Activated naive CD8-positive, alpha-beta T cell treated with anti-CD3 and anti-CD28 coated beads, Interleukin-2, amount 50 U/mL, for 24 hours (primary cell): ENCODE data around the gene FBXW8.
"Not testable (repeated sequence)": the region's sequence is repeated elsewhere in the genome, so short reads cannot be mapped to it uniquely, and the experiment has no call there.

ENCODE experiments used
- ATAC-seq: fragments of 150-1000 bp; cut with Tn5 transposase; one replicate; pipeline ENCODE4 v1.10.0; 2021
- DNase-seq: peaks from one replicate; pipeline ENCODE4 v3.0.0; 2021
- H3K27ac Mint-ChIP-seq: one replicate; pipeline ENCODE4 v1.8.0; 2021; ENCODE audit warnings: mild to moderate bottlenecking, mixed read lengths
- H3K27me3 Mint-ChIP-seq: one replicate; pipeline ENCODE4 v1.8.0; 2021; ENCODE audit warnings: mixed read lengths
- H3K36me3 Mint-ChIP-seq: one replicate; pipeline ENCODE4 v1.8.0; 2021; ENCODE audit warnings: low read depth, mixed read lengths
- H3K4me1 Mint-ChIP-seq: one replicate; pipeline ENCODE4 v1.8.0; 2021; ENCODE audit warnings: mixed read lengths
- H3K4me3 Mint-ChIP-seq: one replicate; pipeline ENCODE4 v1.8.0; 2021; ENCODE audit warnings: mild to moderate bottlenecking, moderate library complexity, mixed read lengths
- H3K9me3 Mint-ChIP-seq: one replicate; pipeline ENCODE4 v1.8.0; 2021; ENCODE audit warnings: mixed read lengths

The FBXW8 gene

DNA sequence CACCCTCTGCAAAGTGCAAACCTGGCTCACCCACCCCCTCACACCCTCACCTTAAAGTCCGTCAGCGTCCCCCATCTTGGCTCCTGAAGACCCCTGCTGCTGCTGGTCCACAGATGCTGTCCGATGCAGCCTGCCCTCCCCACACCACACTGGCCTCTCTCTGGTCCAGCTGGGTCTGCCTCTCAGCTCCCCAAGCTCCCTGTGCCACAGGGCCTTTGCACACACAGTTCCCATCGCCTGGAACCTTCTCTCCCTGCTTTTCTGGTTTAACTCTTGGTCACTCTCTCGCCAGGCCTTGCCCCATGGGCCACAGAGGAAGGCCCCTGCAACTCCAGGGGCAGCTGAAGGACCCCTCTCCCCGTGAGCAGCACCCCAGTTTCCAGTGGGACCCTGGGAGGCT is 143.5 kb downstream of the FBXW8 start:
- H3K27ac Mint-ChIP-seq, result no peak overlapping the region

GRCh38 chr12:117057626-117058025 is 146.9 kb downstream of the FBXW8 start:
- H3K27me3 Mint-ChIP-seq, ATAC-seq, H3K9me3 Mint-ChIP-seq, H3K4me3 Mint-ChIP-seq, H3K4me1 Mint-ChIP-seq, DNase-seq, H3K27ac Mint-ChIP-seq, H3K36me3 Mint-ChIP-seq: not testable (repeated sequence)

More for the DNA sequence above, 143.5 kb downstream of the FBXW8 start:
- Mint-ChIP-seq H3K9me3 (no peaks in the 10 kb centered on the region), H3K4me1 (no peaks in the 10 kb centered on the region), H3K36me3 (peaks cover 3% of the 10 kb centered on the region), H3K27me3 (no peaks in the 10 kb centered on the region), H3K4me3 (no peak overlapping the region)
- no peak for DNase-seq
- no peak for ATAC-seq

DNA sequence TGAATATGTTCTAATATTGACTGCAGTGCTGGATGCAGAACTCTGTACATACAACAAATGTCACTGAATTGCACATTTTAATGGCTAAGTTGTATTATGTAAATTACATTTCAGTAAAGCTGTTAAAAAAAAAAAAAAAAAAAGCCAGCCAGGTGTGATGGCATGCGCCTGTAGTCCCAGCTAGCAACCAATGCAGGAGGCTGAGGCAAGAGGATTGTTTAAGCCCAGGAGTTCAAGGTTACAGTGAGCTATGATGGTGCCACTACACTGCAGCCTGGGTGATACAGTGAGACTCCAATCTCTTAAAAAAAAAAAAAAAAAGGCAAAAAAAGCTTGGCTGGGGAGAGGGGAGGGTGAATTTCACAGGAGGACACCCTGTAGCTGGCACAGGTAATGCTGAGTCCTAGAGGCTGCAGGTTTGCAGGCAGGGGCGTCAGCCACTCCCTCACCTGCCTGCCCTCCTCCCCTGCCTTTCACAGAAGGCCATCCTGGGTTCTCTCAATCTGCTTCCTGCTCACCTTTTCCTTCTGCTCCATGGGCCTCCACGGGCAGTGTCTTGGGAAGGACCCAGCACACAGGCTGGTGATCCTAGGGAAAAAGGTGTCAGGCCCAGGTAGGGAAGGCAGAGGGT is 147.8 kb downstream of the FBXW8 start:
- ATAC-seq, result no peak

DNA sequence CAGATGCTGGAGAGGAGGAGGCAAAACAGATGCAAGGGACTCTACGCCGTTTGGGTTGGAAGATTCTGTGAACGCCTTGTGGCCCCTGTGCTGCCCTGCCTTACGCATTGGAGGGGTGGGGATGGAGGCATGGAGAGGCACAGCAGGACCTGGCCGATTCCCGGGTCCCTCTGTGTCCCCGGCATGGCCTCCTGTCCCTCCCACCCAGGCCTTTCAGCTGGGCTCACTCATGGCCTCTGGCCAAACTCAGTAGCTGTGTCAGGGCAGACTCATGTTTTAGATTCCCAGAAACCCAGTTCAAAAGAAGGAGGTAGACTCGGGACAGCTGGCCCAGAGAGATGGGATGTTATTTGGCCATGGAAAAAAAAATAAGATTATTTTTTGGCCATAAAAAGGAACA is 148.4 kb downstream of the FBXW8 start:
- Mint-ChIP-seq H3K36me3 (peaks cover 3% of the 10 kb centered on the region), H3K4me3 (no peak overlapping the region), H3K27me3 (no peaks in the 10 kb centered on the region), H3K27ac (no peak overlapping the region), H3K9me3 (no peaks in the 10 kb centered on the region), H3K4me1 (peaks cover 20% of the 10 kb centered on the region)
- DNase-seq, result no peak
- no peak for ATAC-seq

More for the DNA sequence above, 147.8 kb downstream of the FBXW8 start:
- Mint-ChIP-seq H3K4me1 (peaks cover 15% of the 10 kb centered on the region), H3K9me3 (no peaks in the 10 kb centered on the region), H3K27me3 (no peaks in the 10 kb centered on the region), H3K4me3 (no peak overlapping the region), H3K36me3 (peaks cover 3% of the 10 kb centered on the region), H3K27ac (no peak overlapping the region)
- no peak for DNase-seq

DNA sequence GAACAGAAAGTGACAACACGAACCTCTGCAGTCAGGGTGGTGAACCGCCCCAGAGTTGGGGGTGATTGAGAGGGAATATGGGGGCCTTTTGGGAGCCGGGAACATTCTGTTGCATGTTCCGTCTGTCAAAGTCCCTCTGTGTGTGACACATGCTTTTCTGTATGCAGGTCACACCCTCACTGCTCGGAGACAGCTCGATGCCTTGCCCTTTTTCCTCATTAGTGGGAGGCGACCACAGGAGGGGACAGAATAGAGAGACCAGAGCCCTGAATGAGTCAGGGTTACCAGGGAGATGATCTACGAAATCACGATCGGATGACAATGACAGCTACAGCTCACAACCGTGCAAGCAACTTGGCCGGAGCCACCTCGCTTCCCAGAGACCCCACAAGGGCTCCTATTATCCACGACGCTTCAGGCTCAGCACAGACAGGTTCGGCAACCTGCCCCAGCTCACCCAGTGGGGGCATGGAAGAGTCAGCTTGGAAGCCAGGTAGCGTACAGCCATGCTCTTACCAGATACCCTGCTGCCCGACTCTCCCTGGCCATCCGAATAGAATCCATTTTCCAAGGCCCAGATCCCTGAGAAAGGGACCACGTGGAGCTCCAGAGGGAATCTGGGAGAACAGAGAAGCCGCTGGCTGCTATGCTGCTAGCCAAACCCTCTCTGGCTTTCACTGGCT is 149.6 kb downstream of the FBXW8 start:
- Mint-ChIP-seq H3K36me3 (peaks cover 3% of the 10 kb centered on the region), H3K4me1 (peaks cover 29% of the 10 kb centered on the region), H3K27ac (no peak overlapping the region), H3K27me3 (no peaks in the 10 kb centered on the region), H3K9me3 (no peaks in the 10 kb centered on the region), H3K4me3 (no peak overlapping the region)
- no peak for DNase-seq
- no peak for ATAC-seq

DNA sequence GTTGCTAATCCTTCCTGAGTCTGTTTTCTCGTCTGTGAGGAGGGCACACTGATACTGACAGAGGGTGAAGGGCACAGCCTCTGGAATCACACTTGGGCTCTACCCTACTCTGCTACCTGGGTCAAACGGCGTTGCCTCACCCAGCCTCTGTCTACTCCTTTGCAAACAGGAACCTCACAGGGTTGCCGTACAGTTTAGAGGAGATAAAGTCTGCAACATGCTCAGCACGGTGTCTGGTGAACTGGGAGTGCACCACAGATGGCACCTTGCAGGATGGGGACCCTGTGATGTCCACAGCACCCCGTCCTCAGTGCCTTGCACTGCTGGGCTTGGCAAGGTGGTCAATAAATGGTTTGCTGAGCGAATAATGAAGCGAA is 150.2 kb downstream of the FBXW8 start:
- no peak overlapping the region for H3K27ac Mint-ChIP-seq
- peaks cover 29% of the 10 kb centered on the region for H3K4me1 Mint-ChIP-seq
- H3K4me3 Mint-ChIP-seq, result no peak overlapping the region

GRCh38 chr12:117061555-117062079 is 150.9 kb downstream of the FBXW8 start:
- DNase-seq (no peak), ATAC-seq (no peak)
- Mint-ChIP-seq H3K36me3 (no peaks in the 10 kb centered on the region), H3K9me3 (no peaks in the 10 kb centered on the region), H3K27ac (no peak overlapping the region), H3K27me3 (no peaks in the 10 kb centered on the region), H3K4me1 (peaks cover 29% of the 10 kb centered on the region), H3K4me3 (no peak overlapping the region)

More for the DNA sequence above, 150.2 kb downstream of the FBXW8 start:
- Mint-ChIP-seq H3K9me3 (no peaks in the 10 kb centered on the region), H3K27me3 (no peaks in the 10 kb centered on the region), H3K36me3 (no peaks in the 10 kb centered on the region)
- no peak for DNase-seq
- ATAC-seq, result no peak

DNA sequence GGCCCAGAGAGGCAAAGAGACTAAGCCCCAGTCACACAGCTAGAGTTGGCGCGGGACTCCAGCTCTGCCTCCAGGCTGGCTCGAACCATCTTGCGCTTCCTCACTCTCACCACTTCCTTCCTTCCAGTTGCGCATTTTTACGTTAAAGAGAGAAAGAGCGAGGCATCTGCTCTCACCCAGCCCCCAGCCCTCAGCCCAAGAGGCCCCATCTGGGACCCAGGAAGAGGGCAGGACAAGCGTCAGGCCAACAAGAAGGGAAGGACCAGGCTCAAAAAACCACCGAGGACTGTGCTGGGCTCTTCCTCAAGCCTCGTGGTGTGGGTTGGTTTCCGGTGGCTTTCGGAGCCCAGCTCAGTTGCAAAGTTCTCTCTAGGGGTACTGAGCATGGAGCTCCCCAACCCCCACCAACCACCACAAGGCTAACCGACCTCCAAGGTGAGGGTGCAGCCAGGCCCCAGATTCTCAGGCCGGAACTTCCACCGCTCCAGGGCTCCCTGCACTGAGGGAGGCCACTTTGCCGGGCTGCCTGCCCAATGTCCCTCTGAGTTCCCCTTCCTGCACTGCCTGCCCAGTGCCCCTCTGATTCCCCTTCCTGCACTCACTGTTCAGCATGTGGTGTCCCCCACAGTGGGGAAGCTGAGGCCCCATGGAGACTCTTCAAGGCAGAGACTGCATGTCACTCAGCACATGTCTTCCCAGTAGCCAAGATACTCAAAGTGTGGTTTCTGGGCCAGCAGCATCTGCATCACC is 152.6 kb downstream of the FBXW8 start:
- ATAC-seq (peak; percentile 51), DNase-seq (peak; percentile 30)
- no peaks in the 10 kb centered on the region for H3K27me3 Mint-ChIP-seq
- peak overlapping the region; percentile 46 for H3K4me3 Mint-ChIP-seq
- peak overlapping the region; percentile 88 for H3K27ac Mint-ChIP-seq
- peaks cover 29% of the 10 kb centered on the region for H3K4me1 Mint-ChIP-seq
- no peaks in the 10 kb centered on the region for H3K36me3 Mint-ChIP-seq
- no peaks in the 10 kb centered on the region for H3K9me3 Mint-ChIP-seq

DNA sequence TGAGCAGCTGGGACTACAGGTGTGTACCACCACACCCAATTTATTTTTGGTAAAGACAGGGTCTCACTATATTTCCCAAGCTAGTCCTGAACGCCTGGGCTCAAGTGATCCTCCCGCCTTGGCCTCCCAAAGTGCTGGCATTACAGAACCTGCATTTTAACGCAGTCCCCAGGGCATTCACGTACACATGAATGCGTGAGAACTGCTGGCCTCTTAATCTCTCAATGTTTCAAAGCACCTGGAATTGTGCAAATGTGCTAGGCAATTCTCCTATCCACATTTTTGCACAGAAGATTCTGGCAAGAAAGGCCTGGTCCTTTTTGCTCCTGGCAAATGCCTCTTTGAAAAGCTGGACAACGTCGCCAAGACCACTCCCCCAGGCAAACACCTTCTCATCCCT is 153.3 kb downstream of the FBXW8 start:
- Mint-ChIP-seq H3K36me3 (no peaks in the 10 kb centered on the region), H3K4me3 (no peak overlapping the region), H3K9me3 (no peaks in the 10 kb centered on the region), H3K4me1 (peaks cover 29% of the 10 kb centered on the region), H3K27ac (peak overlapping the region; percentile 88), H3K27me3 (no peaks in the 10 kb centered on the region)
- ATAC-seq (no peak), DNase-seq (no peak)

- Mint-ChIP-seq H3K27ac (peak overlapping the region; percentile 20), H3K27me3 (no peaks in the 10 kb centered on the region), H3K4me1 (peaks cover 29% of the 10 kb centered on the region), H3K9me3 (no peaks in the 10 kb centered on the region), H3K36me3 (no peaks in the 10 kb centered on the region), H3K4me3 (no peak overlapping the region)
- DNase-seq (no peak), ATAC-seq (no peak)
These were observed 153.8 kb downstream of the FBXW8 start for GRCh38 chr12:117064596-117064995.

DNA sequence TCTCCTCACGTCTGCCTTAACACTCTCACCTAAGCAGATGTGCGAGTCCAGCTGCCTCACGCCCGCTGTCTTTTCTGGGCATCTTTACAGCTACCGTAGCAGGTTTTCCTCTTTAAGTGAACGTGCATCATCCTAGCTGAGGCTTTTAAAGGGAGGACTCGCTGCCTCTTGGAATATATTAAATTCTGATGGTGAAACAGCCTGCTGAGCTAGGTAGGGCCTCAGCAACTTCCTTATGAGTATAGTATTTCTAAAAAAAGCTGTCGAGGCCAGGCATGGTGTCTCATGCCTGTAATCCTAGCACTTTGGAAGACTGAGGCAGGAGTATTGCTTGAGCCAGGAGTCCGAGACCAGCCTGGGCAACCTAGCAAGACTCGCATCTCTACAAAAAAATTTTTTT is 156.3 kb downstream of the FBXW8 start:
- DNase-seq (no peak), ATAC-seq (no peak)
- H3K4me1 Mint-ChIP-seq, result peaks cover 27% of the 10 kb centered on the region
- peaks cover 2% of the 10 kb centered on the region for H3K36me3 Mint-ChIP-seq
- H3K4me3 Mint-ChIP-seq, result no peak overlapping the region
- H3K27ac Mint-ChIP-seq, result no peak overlapping the region
- no peaks in the 10 kb centered on the region for H3K27me3 Mint-ChIP-seq
- no peaks in the 10 kb centered on the region for H3K9me3 Mint-ChIP-seq

DNA sequence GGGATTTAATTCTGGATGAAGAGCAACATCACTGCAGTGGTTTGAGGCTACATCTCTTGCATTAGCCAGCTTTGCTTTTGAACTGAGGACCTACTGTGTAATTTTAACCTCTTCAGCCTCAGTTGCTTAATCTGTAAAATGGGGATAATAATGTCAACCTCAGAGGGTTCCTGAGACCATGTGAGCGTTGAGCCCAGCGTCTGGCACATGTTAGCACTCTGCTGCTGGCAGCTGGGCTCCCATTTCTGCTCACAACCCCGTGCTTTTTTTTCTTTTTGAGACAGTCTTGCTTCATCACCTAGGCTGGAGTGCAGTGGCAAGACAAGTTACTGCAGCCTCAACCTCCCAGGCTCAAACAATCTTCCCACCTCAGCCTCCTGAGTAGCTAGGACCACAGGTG is 156.9 kb downstream of the FBXW8 start:
- H3K27ac Mint-ChIP-seq, result no peak overlapping the region
- ATAC-seq, result no peak
- H3K9me3 Mint-ChIP-seq, result no peaks in the 10 kb centered on the region
- H3K4me3 Mint-ChIP-seq, result no peak overlapping the region
- DNase-seq, result no peak
- H3K36me3 Mint-ChIP-seq, result peaks cover 2% of the 10 kb centered on the region
- no peaks in the 10 kb centered on the region for H3K27me3 Mint-ChIP-seq
- peaks cover 23% of the 10 kb centered on the region for H3K4me1 Mint-ChIP-seq

GRCh38 chr12:117068492-117068891 is 157.7 kb downstream of the FBXW8 start:
- Mint-ChIP-seq H3K36me3 (peaks cover 2% of the 10 kb centered on the region), H3K4me1 (peaks cover 15% of the 10 kb centered on the region), H3K27ac (no peak overlapping the region), H3K27me3 (no peaks in the 10 kb centered on the region), H3K4me3 (no peak overlapping the region), H3K9me3 (no peaks in the 10 kb centered on the region)
- no peak for ATAC-seq
- DNase-seq, result no peak

- DNase-seq, result no peak
- Mint-ChIP-seq H3K36me3 (peaks cover 2% of the 10 kb centered on the region), H3K4me1 (peaks cover 8% of the 10 kb centered on the region), H3K27ac (no peak overlapping the region), H3K4me3 (no peak overlapping the region), H3K27me3 (no peaks in the 10 kb centered on the region), H3K9me3 (no peaks in the 10 kb centered on the region)
- no peak for ATAC-seq
These were observed 158.5 kb downstream of the FBXW8 start for GRCh38 chr12:117069101-117069797.
